ENCODE data around the gene BCL3. TPM values are rescaled to one million over a fixed set of nuclear protein-coding genes. Genes with fewer than 3 reads are reported as not detected.

BCL3 gene
- total RNA-seq, 1 donor from 2014 or later: 41.5 TPM

GRCh38 chr19:44806291-44806690 lies 57.8 kb downstream of the BCL3 start:
- DNase-seq (ENCODE audit: low spot score): no peak
- intact Hi-C loops (cut with DNase I): loop anchor here (2.0 kb wide), 1 partner anchor 21 kb away; no protein-coding TSS in a partner anchor

GRCh38 chr19:44807162-44807561 lies 58.7 kb downstream of the BCL3 start:
- DNase-seq (ENCODE audit: low spot score): no peak
- intact Hi-C loops (cut with DNase I): loop anchor here (2.0 kb wide), 1 partner anchor 22 kb away; no protein-coding TSS in a partner anchor

GRCh38 chr19:44807652-44808462 lies 59.3 kb downstream of the BCL3 start:
- intact Hi-C loops (cut with DNase I): loop anchor here (2.0 kb wide), 2 partner anchors 23 to 37 kb away; no protein-coding TSS in a partner anchor
- no peak for DNase-seq (ENCODE audit: low spot score)

GRCh38 chr19:44808463-44809371 lies 60.2 kb downstream of the BCL3 start, which contains the start of gene BCAM:
TSS of gene BCAM (plus strand) at chr19:44809103. CDS start at chr19:44809125, 22 bp downstream.
- peak; percentile 90 for DNase-seq (ENCODE audit: low spot score)
- intact Hi-C loops (cut with DNase I): loop anchor here (2.0 kb wide), 1 partner anchor 36 kb away; no protein-coding TSS in a partner anchor

Small RNA genes within 50 kb of the gene (microRNA-seq; reads per million reads assigned to microRNA genes)
- not detected for gene MIR8085

Other genes with a start within 250 kb of the BCL3 start
- 3.7 TPM for gene ZNF180, start 248.2 kb upstream of the BCL3 start, total RNA-seq
- not detected for gene CEACAM20, start 219.0 kb upstream of the BCL3 start, total RNA-seq
- gene IGSF23, start 135.1 kb upstream of the BCL3 start, total RNA-seq: not detected
- 44.0 TPM for gene PVR, start 104.8 kb upstream of the BCL3 start, total RNA-seq
- gene CEACAM19, start 77.2 kb upstream of the BCL3 start, total RNA-seq: 7.6 TPM
- gene CEACAM16, start 49.6 kb upstream of the BCL3 start, total RNA-seq: not detected
- gene CBLC, start 29.2 kb downstream of the BCL3 start, total RNA-seq: not detected
- gene BCAM, start 60.4 kb downstream of the BCL3 start, total RNA-seq: 86.8 TPM
- 60.0 TPM for gene NECTIN2, start 97.6 kb downstream of the BCL3 start, total RNA-seq
- gene TOMM40, start 142.5 kb downstream of the BCL3 start, total RNA-seq: 43.0 TPM
- gene APOE, start 157.1 kb downstream of the BCL3 start, total RNA-seq: 26.6 TPM
- 7.3 TPM for gene APOC1, start 165.9 kb downstream of the BCL3 start, total RNA-seq
- not detected for gene APOC4, start 193.5 kb downstream of the BCL3 start, total RNA-seq
- gene APOC2, start 197.3 kb downstream of the BCL3 start, total RNA-seq: not detected
- 87.4 TPM for gene CLPTM1, start 206.7 kb downstream of the BCL3 start, total RNA-seq